Measurements from ENCODE around the gene TMEM131.

Gene TMEM131

GRCh38 chr2:98004613-98005012 is 8.9 kb upstream of the TMEM131 start:
- Histone ChIP-seq H3K9me3 (ENCODE audit: control insufficient read depth, insufficient read depth, low read length) (no peaks in the 10 kb centered on the region), H3K36me3 (ENCODE audit: control insufficient read depth, insufficient read depth, low read length) (no peaks in the 10 kb centered on the region), H3K4me1 (ENCODE audit: control insufficient read depth, insufficient read depth, low read length) (no peaks in the 10 kb centered on the region), H3K27me3 (ENCODE audit: control insufficient read depth, insufficient read depth, low read length) (no peaks in the 10 kb centered on the region), H3K27ac (ENCODE audit: low read length) (no peak overlapping the region), H3K4me3 (ENCODE audit: low read length) (no peak overlapping the region)
- no peak for DNase-seq (ENCODE audit: low read depth, low spot score)
- no CpG with 5 or more reads among the region's 3 CpGs for WGBS (ENCODE audit: insufficient coverage, insufficient read length)

DNA sequence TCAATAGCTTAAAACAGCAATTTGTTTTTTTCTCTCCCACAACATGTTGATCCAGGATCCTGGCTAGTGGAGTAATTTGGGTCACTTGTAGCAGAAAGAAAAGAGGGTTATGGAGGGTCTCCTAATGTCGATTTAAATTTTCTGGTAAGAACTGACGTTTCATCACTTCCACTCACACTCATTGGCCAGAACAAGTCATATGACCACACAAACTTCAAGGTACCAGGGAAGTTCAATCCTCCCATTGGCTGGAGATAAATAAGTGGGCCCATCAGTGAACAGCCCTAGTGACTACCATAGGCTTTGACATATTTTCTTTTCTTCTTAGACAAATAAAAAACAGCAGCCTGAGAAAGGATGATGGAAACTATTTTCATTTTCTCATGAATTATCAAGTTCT is 8.3 kb upstream of the TMEM131 start:
- Histone ChIP-seq H3K4me1 (ENCODE audit: control insufficient read depth, insufficient read depth, low read length) (no peaks in the 10 kb centered on the region), H3K27ac (ENCODE audit: low read length) (no peak overlapping the region), H3K9me3 (ENCODE audit: control insufficient read depth, insufficient read depth, low read length) (no peaks in the 10 kb centered on the region), H3K4me3 (ENCODE audit: low read length) (no peak overlapping the region), H3K27me3 (ENCODE audit: control insufficient read depth, insufficient read depth, low read length) (no peaks in the 10 kb centered on the region), H3K36me3 (ENCODE audit: control insufficient read depth, insufficient read depth, low read length) (no peaks in the 10 kb centered on the region)
- no CpG with 5 or more reads among the region's 2 CpGs for WGBS (ENCODE audit: insufficient coverage, insufficient read length)
- DNase-seq (ENCODE audit: low read depth, low spot score): no peak

DNA sequence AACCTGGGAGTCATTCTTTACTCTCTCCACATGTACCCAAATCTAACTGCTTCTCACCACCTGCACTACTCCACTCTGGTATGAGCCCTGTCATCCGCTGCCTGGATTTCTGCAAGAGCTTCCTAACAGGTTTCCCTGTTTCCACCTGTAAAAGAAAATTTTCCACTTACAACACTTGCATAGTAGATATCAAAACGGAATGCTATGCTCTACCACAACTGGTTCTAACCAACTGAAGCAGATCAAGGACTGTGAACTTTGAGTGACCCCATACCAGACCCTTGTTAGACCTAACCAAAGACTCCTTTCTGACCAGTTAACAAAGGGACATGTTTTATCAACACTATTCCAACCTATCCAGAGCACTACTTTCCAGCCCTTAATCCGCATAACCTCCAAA is 3.8 kb upstream of the TMEM131 start:
- DNase-seq (ENCODE audit: low read depth, low spot score): no peak
- 0 out of 2 replicates have a peak, but pooled peaks cover 1% of the 10 kb centered on the region for H3K4me1 ChIP-seq (ENCODE audit: control insufficient read depth, insufficient read depth, low read length)
- 100% methylated on average over 1 of the region's 3 CpGs for WGBS (ENCODE audit: insufficient coverage, insufficient read length)
- no peaks in the 10 kb centered on the region for H3K27me3 ChIP-seq (ENCODE audit: control insufficient read depth, insufficient read depth, low read length)
- no peaks in the 10 kb centered on the region for H3K36me3 ChIP-seq (ENCODE audit: control insufficient read depth, insufficient read depth, low read length)
- no peak overlapping the region for H3K4me3 ChIP-seq (ENCODE audit: low read length)
- H3K27ac ChIP-seq (ENCODE audit: low read length): no peak overlapping the region
- H3K9me3 ChIP-seq (ENCODE audit: control insufficient read depth, insufficient read depth, low read length): no peaks in the 10 kb centered on the region

- Histone ChIP-seq H3K27ac (ENCODE audit: low read length) (no peak overlapping the region), H3K4me1 (ENCODE audit: control insufficient read depth, insufficient read depth, low read length) (0 out of 2 replicates have a peak, but pooled peaks cover 1% of the 10 kb centered on the region), H3K36me3 (ENCODE audit: control insufficient read depth, insufficient read depth, low read length) (no peaks in the 10 kb centered on the region), H3K9me3 (ENCODE audit: control insufficient read depth, insufficient read depth, low read length) (no peaks in the 10 kb centered on the region), H3K4me3 (ENCODE audit: low read length) (no peak overlapping the region), H3K27me3 (ENCODE audit: control insufficient read depth, insufficient read depth, low read length) (no peaks in the 10 kb centered on the region)
- no peak for DNase-seq (ENCODE audit: low read depth, low spot score)
- no CpG with 5 or more reads among the region's 1 CpG for WGBS (ENCODE audit: insufficient coverage, insufficient read length)
Measured at GRCh38 chr2:97998431-97999005, 2.8 kb upstream of the TMEM131 start.

DNA sequence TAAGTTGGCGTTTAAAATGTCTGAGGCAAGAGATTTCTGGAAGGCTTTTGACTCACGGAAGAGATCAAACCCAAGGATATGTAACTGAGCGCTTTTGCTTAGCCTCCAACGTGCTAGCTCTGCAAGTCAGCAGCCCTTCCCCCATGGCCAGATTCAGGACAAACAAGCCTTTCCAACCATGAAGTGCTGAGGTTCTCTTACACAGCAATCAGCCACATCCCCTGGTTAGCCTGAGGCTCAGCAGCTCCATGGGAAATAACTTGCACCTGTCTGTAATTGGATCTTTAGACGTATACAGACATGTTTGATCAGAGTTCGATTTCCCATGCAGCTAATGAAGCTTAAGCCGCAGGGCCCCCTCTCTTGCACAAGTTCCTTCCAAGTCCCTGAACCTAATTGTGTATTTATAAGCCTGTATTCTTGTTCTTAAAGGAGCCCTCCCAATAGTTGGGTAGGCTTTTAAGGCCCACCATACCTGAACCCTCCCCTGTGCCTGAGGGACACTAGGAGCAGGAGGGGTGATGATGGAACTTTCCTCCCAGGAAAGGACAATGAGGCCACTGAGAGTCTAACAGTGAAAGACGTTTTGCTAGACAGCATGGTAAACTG is 2.1 kb upstream of the TMEM131 start:
- no peaks in the 10 kb centered on the region for H3K36me3 ChIP-seq (ENCODE audit: control insufficient read depth, insufficient read depth, low read length)
- H3K4me1 ChIP-seq (ENCODE audit: control insufficient read depth, insufficient read depth, low read length): 0 out of 2 replicates have a peak, but pooled peaks cover 1% of the 10 kb centered on the region
- no peak overlapping the region for H3K4me3 ChIP-seq (ENCODE audit: low read length)
- H3K27ac ChIP-seq (ENCODE audit: low read length): no peak overlapping the region
- H3K27me3 ChIP-seq (ENCODE audit: control insufficient read depth, insufficient read depth, low read length): no peaks in the 10 kb centered on the region
- H3K9me3 ChIP-seq (ENCODE audit: control insufficient read depth, insufficient read depth, low read length): no peaks in the 10 kb centered on the region
- no peak for DNase-seq (ENCODE audit: low read depth, low spot score)
- 100% methylated on average over 1 of the region's 8 CpGs for WGBS (ENCODE audit: insufficient coverage, insufficient read length)

DNA sequence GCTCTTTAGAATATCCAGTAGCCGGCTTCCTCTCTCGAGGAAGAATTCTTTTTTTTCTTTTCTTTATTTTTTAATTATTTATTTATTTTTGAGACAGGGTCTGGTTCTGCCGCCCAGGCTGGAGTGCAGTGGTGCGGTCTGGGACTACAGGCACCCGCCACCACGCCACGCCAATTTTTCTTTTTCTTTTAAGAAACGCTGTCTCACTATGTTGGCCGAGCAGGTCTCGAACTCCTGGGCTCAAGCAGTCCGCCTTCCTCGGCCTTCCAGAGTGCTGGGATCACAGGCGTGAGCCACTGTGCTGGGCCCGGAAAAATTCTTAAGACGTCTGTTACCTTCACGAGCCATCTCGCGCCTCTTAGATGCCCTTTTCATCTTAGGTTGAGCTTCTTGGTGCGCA is 931 bp upstream of the TMEM131 start:
- no peaks in the 10 kb centered on the region for H3K9me3 ChIP-seq (ENCODE audit: control insufficient read depth, insufficient read depth, low read length)
- no peak for DNase-seq (ENCODE audit: low read depth, low spot score)
- H3K27me3 ChIP-seq (ENCODE audit: control insufficient read depth, insufficient read depth, low read length): no peaks in the 10 kb centered on the region
- H3K36me3 ChIP-seq (ENCODE audit: control insufficient read depth, insufficient read depth, low read length): no peaks in the 10 kb centered on the region
- no peak overlapping the region for H3K27ac ChIP-seq (ENCODE audit: low read length)
- H3K4me3 ChIP-seq (ENCODE audit: low read length): no peak overlapping the region
- 0 out of 2 replicates have a peak, but pooled peaks cover 1% of the 10 kb centered on the region for H3K4me1 ChIP-seq (ENCODE audit: control insufficient read depth, insufficient read depth, low read length)
- no CpG with 5 or more reads among the region's 19 CpGs for whole genome bisulfite sequencing (ENCODE audit: insufficient coverage, insufficient read length)

DNA sequence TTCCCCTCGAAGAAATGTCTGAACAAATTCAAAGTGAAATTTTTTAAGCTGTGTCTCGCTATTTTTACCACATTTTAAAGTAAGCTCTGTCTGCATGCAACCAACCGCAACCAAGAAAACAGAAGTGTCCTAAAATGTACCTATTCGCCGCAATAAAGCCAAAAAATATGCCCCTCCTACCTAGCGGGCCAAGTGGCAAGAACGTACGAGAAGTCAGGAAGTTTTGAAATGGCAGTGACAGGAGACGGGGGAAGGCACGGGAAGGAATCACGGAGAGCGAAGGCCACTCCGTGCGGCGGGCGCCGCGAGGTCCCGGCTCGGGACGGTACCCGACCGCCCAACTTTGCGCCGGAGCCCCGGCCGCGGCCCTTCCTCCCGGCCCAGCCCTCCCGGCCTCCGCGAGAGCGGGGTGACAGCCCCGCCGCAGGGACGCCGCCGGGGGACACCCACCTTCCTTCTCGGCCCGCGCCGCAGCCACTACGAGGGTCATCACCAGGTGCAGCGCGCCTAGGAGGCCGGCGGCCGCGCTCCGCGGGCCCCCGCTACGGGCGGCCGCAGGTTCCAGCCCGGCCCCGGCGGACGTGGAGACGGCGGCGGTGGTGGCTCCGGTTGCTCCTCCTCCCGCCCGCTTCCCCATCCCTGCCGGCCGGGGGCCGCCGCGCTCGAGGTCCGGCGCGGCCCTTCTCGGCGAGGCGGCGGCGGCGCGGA is 568 bp downstream of the TMEM131 start:
- WGBS (ENCODE audit: insufficient coverage, insufficient read length): no CpG with 5 or more reads among the region's 81 CpGs
- H3K36me3 ChIP-seq (ENCODE audit: control insufficient read depth, insufficient read depth, low read length): no peaks in the 10 kb centered on the region
- no peak for DNase-seq (ENCODE audit: low read depth, low spot score)
- no peaks in the 10 kb centered on the region for H3K9me3 ChIP-seq (ENCODE audit: control insufficient read depth, insufficient read depth, low read length)
- H3K4me3 ChIP-seq (ENCODE audit: low read length): peak overlapping the region; percentile 54; the same call in 1 of the 2 replicates
- no peak overlapping the region for H3K27ac ChIP-seq (ENCODE audit: low read length)
- H3K4me1 ChIP-seq (ENCODE audit: control insufficient read depth, insufficient read depth, low read length): 0 out of 2 replicates have a peak, but pooled peaks cover 1% of the 10 kb centered on the region
- no peaks in the 10 kb centered on the region for H3K27me3 ChIP-seq (ENCODE audit: control insufficient read depth, insufficient read depth, low read length)

GRCh38 chr2:97994476-97994875 is 1.3 kb downstream of the TMEM131 start:
- 0 out of 2 replicates have a peak, but pooled peaks cover 1% of the 10 kb centered on the region for H3K4me1 ChIP-seq (ENCODE audit: control insufficient read depth, insufficient read depth, low read length)
- no peak overlapping the region; the same call in 1 of the 2 replicates for H3K4me3 ChIP-seq (ENCODE audit: low read length)
- no peak for DNase-seq (ENCODE audit: low read depth, low spot score)
- H3K27ac ChIP-seq (ENCODE audit: low read length): no peak overlapping the region
- H3K36me3 ChIP-seq (ENCODE audit: control insufficient read depth, insufficient read depth, low read length): no peaks in the 10 kb centered on the region
- no CpG with 5 or more reads among the region's 4 CpGs for WGBS (ENCODE audit: insufficient coverage, insufficient read length)
- no peaks in the 10 kb centered on the region for H3K27me3 ChIP-seq (ENCODE audit: control insufficient read depth, insufficient read depth, low read length)
- no peaks in the 10 kb centered on the region for H3K9me3 ChIP-seq (ENCODE audit: control insufficient read depth, insufficient read depth, low read length)

DNA sequence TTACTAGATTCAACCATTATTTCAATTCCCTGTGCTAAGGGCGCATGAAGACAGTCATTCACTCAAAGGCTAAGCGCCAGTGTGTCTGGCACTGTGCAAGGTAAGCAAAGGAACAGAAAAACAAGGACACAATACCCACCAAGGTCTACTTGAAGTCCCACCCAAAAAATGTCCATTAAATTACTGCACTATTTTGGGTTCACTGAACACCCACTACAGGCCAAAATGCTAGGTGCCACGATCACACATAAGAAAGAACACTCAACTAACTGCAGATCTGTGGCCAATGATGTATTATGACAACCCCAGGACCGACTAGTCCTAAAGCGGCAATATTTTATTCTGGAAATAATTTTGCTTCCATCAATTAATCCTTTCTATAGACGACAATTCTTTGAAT is 1.8 kb downstream of the TMEM131 start:
- Histone ChIP-seq H3K36me3 (ENCODE audit: control insufficient read depth, insufficient read depth, low read length) (no peaks in the 10 kb centered on the region), H3K27me3 (ENCODE audit: control insufficient read depth, insufficient read depth, low read length) (no peaks in the 10 kb centered on the region), H3K9me3 (ENCODE audit: control insufficient read depth, insufficient read depth, low read length) (no peaks in the 10 kb centered on the region), H3K4me3 (ENCODE audit: low read length) (no peak overlapping the region), H3K27ac (ENCODE audit: low read length) (no peak overlapping the region), H3K4me1 (ENCODE audit: control insufficient read depth, insufficient read depth, low read length) (0 out of 2 replicates have a peak, but pooled peaks cover 1% of the 10 kb centered on the region)
- no peak for DNase-seq (ENCODE audit: low read depth, low spot score)
- WGBS (ENCODE audit: insufficient coverage, insufficient read length): no CpG with 5 or more reads among the region's 6 CpGs

DNA sequence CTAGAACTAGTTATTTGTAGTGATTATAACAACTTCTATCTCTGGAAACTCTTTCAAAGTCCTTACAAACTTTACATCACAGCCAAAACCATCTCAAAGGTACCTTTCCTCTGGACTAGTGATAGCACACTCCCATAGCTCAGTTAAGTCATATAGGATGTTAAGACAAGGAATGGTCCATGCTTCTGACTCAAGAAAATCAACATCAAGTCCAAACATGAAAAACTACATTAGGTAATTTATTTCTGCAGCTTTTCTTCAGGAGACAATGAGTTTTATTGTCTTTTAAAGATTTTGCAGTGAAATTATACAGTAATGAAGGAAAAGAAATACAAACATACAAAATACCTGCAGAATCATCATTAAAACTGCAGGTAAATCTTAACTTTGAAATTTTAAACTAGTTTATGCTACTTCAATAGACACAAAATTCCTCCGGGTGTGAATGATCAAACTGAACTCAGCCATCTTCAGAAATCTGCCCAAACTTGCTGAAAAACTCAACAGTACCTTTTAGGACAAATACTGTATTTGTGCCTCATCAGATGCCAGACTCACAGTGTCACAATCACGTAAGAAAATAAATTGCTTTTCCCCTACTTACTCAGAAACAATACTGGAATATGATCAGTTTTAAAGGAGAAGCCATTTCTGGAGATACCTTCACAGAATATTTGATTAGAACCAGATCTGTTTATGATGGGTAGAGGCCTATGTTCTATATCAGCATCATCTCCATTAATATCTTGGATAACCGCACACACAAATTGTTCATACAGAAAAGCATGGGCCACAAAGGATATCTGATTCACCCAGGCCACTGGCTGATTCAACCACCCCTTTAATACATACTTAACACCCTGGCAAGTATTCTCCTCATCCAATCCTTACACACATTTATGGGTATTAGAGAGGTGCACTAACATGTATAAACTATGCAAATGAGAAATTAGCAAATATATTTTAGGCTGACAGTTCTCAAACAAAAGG is 2.6 kb downstream of the TMEM131 start:
- H3K9me3 ChIP-seq (ENCODE audit: control insufficient read depth, insufficient read depth, low read length): no peaks in the 10 kb centered on the region
- DNase-seq (ENCODE audit: low read depth, low spot score): no peak
- WGBS (ENCODE audit: insufficient coverage, insufficient read length): no CpG with 5 or more reads among the region's 3 CpGs
- 0 out of 2 replicates have a peak, but pooled peaks cover 1% of the 10 kb centered on the region for H3K4me1 ChIP-seq (ENCODE audit: control insufficient read depth, insufficient read depth, low read length)
- H3K27ac ChIP-seq (ENCODE audit: low read length): no peak overlapping the region
- H3K4me3 ChIP-seq (ENCODE audit: low read length): no peak overlapping the region
- no peaks in the 10 kb centered on the region for H3K27me3 ChIP-seq (ENCODE audit: control insufficient read depth, insufficient read depth, low read length)
- no peaks in the 10 kb centered on the region for H3K36me3 ChIP-seq (ENCODE audit: control insufficient read depth, insufficient read depth, low read length)

All from iPS DF 6.9 (cell line).